HG03442 (cell line): ENCODE data around the gene THY1.

Source experiments
- ATAC-seq: cut with Tn5 transposase; IDR thresholded peaks from one replicate; pipeline ENCODE4 v1.9.1; 2021; ENCODE audit warnings: mild to moderate bottlenecking, moderate library complexity; ENCODE audit not compliant: unreplicated experiment

THY1 gene

DNA sequence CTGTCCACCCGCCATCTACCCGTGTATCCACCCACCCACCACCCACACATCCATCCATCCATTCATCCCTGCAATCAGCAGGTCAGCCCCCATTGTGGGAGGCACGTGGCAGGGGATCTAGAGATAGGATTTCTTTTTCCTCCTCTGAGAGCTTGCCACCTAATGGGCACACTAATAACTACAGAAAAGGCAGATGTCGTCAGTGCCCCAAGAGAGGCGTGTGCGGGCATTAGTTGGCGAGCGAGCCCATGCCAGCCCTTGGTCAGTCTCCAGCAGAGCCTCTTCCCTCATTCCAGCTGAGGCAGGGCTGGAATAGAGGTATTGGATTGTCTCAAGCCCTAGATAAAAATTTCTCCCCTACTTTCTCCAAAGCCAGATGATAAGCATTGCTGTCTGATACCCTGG, 51.2 kb downstream of the THY1 start:
- no peak for ATAC-seq

DNA sequence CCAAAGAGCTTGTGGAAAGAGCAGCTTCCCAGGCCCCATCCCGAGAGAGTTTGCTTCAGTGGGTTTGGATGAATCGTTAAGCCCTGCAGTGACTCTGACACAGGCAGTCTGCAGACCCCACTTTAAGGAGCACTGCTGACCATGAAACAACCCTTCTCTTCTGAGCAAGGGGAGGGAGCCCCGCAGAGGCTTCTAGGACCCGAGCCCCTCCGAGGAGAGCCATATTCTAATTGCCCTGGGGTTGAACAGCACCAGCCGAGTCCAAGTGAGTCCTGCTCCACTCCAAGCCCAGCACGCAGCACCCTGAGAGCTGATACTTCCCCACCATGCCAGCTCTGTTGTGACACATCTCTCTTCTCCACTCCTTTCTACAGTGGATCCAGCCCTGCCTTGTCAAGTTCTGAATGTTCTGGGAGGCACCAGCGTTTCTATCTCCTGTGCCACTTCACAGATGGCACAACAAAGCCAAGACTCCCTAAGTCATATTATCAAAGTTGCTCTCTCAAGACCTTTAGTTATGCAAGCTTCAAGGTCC, 51.8 kb downstream of the THY1 start:
- no peak for ATAC-seq

DNA sequence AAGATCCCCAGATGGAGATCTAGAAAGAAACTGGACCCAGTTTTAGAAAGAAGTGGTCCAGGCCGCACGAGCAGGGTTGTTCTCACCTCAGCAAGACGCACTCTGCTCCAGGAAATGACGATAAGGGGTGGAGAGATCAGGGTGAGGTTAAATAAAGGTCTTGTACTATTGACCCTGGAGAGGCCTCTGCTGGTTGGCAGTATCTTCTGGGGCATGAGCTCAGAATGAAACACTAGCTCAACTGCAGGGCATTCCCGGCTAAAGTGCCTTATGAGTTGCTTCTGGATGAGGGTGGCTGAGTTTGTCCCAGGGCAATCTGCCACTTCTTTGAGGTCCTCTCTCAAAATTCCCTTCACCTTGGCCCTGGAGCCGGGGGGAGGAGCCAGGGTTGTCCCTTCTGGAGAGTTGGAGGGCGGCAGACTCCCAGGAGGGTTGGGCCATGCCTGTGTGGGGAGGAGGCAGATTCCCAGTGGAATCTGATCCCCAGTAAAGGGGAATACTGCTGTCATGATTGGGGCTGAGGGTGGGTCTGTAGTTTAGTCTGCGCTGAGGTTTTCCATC, 52.4 kb downstream of the THY1 start:
- no peak for ATAC-seq

DNA sequence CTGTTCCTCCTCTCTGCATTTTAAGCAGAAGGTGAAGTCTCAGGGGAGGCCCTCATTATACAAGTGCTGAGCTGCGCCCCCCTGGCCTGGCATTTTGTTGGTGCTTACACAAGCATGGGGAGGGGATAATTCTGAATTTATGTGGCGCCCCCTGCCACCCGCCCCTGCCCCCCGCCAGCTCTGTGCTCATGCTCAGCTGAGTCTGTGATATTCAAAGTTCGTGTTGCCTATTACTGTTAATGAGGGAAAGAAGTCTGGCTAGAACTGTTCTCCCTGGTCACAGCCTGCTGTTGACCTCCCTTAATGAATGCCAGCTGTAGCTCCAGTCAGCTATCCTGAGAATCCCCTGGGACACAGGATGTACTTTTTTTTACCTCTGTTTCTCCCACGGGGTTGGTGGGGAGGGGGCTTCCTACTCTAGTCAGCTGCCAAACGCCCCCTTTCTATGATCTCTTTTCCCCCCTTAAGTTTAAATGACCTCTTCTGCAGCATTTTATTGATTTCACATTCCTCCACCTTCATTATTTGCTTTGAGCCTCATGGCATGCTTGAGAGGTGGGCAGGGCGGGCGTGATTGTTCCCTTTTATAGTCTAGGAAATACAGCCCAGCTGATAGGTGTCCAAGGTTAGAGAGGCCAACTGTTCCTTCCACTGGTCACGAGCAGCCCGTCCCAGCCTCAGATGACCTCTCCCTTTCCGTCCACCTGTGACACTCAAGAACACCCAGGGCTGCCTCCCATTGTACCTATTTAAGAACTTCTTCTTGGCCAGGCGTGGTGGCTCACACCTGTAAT, 53.6 kb downstream of the THY1 start:
- ATAC-seq: no peak

DNA sequence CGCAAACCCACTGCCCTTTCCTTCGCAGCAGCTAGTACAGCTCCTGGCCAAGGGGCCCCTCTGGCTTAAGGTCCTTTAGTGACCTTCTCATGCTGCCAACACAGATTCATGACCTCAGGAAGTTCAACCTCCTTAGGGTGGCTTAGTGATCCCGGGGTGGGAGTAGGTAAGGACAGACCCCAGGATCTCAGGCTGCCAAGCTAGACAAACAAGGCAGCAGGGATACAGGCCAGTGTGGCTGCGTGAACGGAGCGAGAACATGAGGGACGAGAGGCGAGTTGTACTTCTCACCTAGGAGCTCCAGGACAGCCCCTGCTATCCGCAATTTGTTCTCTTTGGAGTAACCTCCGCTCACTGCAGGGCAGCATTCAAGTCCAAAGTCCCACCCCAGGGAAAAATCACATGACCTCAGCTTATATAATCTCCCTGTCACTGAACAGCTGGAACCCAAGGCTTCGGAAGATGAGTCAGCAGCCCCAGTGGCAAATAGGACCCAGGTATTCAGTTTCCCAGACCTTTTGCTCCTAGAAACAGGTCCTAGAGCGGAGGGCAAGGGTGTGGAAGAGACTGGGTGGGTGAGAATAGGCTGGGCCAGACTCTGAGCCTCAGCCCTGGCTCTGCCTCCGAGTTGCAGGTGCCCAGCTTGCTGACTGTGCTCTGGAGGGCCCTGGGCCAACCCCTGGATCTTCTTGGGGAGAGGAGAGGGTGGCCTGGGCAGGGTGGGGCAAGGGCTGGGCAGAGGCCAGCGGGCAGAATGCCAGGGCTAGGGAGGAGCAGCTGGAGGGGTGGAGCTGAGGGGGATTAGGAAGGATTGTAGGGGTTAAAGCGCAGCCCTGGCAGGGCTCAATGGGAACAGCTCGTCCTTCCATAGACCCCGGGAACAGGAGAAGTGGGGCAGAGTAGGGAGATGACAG, 54.6 kb downstream of the THY1 start:
- ATAC-seq: no peak

DNA sequence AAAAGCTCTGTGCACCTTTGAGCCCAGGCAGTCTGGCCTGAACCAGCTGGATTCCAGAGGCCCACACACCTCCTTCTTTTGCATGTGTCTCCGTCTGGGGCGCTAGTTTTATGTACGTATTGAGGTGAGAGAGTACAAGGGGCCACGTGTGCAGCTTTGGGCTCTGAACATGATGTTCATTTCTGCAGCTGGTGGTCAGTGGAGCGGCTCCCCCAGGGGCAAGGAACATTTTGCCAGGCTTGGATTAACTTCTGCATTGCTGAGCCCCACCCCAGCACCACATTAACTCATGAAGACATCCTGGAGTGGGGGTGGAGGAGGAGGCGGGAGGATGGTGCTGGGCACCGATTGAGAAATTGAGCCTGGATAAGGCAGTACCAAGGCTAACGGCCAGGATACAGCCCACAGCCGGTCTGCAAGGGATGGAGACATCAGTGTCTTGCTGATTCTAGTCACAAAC, 55.3 kb downstream of the THY1 start:
- ATAC-seq: no peak
